GM18873 (cell line): Measurements from ENCODE around the gene TFPI.

ENCODE experiments used
- ATAC-seq: cut with Tn5 transposase; IDR thresholded peaks from one replicate; pipeline ENCODE4 v1.9.1; 2021; ENCODE audit warnings: mild to moderate bottlenecking, moderate library complexity, moderate number of reproducible peaks; ENCODE audit not compliant: unreplicated experiment, low FRiP score

TFPI gene

DNA sequence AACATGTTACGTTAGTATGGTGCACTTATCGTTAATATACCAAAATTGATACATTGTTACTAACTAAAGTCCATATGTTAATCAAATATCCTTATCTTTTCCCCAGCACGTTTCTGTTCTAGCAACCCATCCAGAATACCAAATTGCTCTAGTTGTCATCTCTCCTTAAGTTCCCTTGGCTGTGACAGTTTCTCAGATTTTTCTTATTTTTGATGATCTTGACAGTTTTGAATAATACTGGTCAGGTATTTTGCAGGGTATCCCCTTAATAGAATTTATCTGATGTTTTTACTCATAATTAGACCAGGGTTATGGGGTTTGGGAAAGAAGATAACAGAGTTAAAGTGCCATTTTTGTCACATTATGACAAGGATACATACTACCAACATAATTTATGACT, 47.8 kb downstream of the TFPI start:
- no peak for ATAC-seq

DNA sequence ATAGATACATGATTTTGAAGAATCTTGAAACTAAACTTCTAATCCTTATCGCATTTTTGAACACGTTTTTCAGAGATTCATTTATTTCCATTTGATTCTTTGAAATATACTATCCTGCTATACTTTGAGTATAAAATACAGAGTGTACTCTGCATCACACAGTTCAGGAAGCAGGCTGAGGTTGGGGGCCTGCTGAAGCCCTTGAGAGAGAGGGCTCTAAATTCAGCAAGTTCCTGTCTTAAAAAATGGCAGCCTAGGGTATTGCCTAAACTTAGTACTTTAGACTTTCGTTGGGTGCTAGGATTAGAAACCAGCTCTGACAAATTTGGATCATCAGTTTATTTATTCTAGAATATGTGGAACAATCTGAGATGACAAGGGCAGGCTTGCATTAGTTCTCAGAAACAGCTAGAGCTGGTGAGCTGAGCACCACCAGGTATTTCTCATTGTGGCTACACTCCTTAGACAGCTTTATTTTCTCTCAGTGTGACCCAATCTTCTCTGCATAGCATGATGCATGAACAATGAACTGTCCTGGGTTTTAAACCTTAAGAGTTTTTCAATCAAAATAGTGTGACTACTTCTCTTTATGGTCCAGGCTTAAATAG, 49.1 kb downstream of the TFPI start:
- no peak for ATAC-seq

DNA sequence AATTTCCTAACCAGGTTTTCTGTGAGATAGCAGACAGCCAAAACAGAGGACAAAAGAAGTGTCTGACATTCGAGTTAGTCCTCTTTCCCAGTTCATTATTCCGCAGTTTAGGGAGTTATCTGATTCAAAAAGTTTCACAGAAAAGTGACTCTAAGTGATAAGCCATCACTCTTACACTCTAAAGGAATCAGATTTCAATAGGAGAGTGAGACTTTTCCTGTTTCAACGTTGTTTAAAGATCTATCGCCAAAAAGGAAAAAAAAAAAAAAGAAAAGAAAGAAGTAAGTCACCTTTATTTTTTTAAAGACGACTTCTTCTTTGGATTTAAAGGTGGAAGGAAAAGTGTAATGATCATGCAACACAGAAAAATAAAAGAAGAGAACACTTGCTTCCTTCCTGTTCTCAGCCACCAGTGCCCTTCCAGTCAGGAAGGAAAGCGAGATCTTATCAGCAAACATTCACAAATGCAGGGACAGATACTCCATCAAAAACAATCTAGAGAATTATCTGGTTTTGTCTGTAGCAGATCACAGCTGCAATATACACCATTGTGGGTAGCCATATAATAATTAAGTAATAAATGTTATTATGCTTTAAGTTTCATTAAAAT, 49.8 kb downstream of the TFPI start:
- ATAC-seq, result no peak

DNA sequence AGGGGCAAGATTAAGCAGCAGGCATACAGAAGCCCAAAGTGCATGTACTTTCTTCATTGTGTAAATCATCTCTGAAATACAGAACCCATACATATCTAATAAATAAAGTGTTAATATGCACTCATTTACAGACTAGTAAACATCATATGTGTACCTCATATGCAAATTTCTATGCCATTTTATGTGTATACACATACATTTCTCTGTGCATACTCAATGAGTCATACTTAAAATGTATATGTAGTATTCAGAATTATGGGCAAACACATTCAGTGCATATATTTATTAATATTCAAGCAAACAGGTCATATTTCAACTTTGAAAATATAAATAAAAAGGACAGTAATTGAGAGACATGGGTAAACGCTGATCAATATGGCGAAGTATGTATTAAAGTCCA, 50.5 kb downstream of the TFPI start:
- no peak for ATAC-seq

DNA sequence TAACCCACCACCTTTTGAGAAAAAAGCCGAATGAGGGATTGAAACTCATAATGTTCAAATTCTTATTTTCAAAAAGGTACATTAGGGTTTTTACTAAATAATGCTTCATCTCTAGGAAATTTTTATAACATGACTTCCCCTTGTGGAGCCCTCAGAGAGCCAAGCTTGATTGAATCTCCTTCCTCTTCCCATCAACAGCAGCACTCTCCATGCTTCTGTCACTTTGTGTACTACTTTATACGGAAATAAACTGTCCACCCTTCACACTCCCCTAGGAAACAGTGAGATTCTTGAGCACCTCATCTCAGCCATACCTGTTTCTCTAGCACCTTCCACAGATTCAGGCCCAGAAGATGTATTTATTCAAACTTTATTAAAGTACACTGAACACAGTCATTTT, 51.8 kb downstream of the TFPI start:
- ATAC-seq, result no peak

DNA sequence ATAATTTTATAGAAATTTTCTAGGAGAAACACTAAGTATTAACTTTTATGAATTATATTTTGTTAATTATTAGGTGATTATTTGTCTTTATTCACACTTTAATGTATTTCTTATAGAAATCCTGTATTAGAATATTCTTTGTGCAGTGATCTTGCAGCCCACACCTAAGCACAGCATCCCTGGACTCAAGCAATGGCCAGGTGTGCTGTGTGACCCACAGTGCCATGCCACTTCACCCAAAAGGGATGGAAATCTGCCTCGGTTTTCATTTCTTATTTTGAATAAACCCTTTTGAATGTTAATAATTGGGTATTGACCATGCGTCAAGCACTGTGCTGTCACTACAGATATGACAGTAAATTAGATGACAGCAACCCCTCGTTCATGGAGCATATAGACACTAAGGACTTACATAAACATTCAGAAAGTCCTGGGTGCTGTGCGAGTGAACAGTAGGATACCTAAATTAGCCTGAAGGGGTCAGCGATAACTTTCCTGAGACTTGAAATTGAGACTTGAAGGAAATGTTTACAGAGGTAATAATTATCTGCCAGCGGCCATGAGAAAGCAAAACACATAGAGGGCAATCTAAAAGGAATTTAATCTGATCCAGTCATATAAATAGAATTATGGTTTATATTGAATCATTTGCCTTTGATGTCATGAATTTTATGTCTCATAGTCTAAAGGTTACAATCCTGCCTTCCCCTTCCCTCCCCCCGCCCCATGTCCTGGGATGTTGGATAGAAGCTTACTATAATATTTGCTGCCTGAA, 53.5 kb downstream of the TFPI start:
- no peak for ATAC-seq

DNA sequence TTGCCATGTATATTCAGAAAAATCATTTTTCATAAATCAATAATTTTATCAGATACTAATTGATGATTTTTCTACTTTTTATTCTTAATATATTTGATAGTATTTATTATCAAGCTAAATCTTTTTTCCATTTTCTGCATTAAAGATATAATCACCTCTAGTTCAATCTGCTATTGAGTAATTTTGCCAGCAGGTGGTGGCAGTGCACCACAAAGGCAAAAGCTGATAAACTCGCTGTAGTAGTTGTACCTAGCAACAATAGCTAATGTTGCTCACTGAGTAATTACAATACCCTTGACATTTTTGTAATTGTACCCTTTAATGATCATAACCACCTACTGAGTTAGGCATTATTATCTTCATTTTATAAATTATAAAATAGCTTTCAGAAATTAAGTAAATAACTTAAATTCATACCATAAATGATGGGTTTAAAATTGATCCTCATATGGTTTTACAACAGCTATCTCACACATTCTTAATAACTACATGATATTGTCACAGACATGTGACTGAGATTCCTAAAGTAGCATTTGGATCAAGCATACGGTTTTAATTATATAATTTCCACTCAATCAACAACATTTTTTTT, 54.2 kb downstream of the TFPI start:
- peak; percentile 86 for ATAC-seq

DNA sequence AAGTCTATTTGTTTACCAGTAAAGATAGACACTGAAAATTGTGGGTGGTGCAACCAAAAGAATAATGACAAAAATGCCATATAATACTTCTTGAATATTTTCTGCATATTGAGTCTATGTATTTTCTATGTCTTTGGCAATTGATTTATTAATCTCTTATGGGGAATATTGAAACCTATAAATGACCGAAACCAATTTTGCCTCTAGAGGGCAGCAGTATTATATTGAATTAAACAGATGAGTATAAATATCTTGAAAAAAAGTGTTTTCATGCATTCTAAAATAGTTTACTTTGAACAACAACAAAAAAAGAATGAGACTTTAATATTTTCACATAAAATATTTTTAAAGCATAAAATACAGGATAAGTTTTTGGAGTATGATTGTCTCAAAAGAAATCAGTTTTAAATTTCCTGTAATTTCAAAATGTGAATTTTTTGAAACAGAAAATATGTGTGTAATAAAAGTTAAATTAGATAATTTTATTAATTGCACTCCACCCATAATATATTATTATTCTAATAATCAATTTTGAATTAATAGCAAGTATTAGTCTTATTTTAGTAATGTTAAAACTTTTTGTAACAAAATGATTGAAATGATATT, 56.3 kb downstream of the TFPI start:
- ATAC-seq, result no peak

DNA sequence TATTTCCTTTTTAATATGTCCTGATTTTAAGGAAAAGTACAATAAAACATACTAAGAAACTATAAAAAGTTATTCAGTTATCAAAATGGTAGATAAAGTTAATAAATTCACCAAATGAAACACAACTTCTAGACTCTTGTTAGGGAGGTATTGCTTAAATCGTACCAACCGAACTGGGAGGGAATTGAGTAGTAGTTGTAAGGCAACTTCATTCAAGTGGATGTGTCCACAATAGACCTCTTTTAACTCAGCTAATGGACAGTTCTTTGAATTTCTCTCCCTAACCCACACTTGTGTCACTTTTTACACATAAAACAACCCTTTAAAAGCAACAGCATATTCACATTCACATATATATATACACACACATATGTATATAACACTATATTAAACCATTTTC, 57.1 kb downstream of the TFPI start:
- no peak for ATAC-seq

DNA sequence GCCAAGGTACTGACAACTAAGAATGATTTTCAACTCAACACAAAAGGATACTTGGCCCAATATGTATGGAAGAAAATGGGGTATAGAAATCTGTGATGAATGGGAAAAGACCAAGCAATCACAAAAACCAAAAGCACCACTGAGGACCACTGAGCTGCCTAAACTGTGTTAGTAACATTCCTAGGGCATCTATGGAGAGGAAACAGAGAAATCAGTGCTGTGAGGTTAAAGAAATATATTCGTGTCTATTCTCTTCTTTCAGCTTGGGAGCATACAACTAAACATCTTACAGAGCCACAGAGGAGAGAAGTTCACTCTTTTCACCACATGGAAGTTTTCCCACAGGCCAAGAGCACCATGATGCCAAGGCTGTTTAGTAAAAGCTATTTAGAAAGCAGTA, 58.9 kb downstream of the TFPI start:
- ATAC-seq, result no peak

DNA sequence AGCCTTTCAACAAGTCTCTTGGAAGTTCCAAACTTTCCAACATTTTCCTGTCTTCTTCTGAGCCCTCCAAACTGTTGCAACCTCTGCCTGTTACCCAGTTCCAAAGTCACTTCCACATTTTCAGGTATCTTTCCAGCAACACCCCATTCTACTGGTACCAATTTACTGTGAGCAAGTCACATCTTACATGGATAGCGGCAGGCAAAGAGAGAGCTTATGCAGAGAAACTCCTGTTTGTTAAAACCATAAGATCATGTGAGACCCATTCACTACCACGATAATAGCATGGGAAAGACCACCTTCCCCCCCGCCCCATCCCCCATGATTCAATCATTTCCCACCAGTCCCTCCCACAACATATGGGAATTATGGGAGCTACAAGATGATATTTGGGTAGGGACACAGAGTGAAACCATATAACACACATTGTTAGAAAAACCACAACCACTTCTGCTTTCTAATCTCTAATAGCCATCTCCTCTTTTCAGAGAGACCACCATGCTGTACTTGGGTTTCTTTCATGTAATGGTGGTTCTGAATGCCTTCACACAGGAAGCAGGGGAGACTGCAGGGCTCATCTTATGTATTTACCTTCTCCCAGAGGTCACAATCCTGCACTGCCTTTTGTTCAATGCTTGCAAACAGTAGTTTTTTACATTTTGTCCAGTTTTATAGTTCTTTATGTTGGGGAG, 60.2 kb downstream of the TFPI start:
- ATAC-seq, result no peak

DNA sequence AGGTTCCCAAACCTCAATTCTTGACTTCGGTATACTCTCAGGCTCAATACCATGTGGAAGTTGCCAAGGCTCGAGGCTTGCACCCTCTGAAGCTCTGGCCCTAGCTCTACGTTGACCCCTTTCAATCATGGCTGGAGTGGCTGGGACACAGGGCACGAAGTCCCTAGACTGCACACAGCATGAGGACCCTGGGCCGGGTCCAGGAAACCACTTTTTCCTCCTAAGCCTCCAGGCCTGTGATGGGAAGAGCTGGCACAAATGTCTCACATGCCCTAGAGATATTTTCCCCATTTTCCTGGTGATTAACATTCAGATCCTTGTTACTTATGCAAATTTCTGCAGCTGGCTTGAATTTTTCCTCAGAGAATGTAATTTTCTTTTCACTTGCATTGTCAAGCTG, 61.1 kb downstream of the TFPI start:
- ATAC-seq, result no peak

DNA sequence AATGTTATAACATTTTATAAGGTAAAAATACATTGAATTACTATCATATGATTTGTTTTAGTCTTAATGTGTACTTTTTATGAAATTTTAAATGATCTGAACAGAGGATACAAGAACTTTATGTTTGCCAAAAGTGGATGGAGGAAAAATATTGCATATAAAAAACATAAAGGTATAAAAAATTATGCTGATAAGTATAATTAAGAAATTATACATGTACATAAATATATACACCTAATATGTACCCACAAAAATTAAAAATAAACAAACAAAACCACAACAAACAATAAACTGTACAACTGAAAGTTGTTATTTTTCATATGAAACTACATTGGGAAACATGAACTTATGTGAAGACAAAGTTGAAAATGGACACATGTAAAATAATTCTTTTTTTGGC, 68.0 kb downstream of the TFPI start:
- ATAC-seq, result no peak

DNA sequence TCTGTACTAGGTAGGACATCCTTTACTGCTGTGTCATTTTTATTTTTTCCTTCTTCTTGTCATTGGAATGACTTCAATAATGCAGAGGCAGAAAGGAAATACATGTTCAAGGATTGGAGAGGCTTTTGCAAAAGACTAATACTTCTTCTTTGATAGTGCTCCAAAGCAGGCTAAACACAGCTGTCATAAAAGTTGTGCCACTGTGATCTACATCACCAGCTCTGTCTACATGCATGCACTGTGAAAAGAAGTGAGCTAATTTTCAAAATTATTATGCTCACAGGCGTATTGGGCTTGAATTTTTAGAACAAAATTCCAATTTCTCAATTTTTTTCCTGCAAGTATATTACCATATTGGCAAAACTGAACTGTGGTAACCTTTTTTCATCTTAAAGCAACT, 68.7 kb downstream of the TFPI start:
- ATAC-seq, result no peak

DNA sequence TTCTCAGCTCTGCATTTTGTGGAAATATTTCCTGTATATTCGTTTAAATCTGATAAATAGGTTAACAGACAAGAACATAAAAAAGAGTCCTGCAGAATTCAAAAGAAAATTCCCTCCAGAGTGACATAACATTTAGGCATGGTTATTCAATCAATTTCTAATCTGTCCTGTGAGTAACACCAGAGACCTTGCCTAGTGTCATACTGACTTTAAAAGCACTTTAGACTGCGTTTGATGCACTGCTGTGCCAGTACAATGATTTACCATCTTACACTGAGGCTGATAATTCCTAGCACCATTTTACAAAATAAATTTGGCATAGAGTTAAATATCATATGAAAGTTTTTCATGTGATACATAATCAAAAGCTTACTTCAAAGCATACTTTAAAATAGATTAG, 70.7 kb downstream of the TFPI start:
- no peak for ATAC-seq

DNA sequence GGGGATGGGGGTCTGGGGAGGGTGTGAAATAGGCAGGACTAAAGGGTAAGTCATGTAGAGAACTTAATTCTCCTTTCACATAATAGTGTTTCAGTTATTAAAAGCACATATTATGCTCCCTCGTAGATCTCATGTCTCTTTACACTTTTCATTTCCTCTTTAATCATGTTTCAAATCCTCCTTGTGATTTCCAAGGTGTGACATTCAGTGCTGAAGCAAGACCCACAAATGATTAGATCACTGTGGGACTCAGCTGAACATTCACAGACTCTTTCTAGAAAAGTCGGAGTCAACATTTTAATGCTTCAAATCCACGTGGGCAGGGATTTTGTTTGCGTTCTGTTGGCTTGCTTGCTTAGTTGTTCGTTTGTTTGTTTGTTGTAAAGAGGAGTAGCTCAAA, 71.4 kb downstream of the TFPI start:
- ATAC-seq, result no peak

DNA sequence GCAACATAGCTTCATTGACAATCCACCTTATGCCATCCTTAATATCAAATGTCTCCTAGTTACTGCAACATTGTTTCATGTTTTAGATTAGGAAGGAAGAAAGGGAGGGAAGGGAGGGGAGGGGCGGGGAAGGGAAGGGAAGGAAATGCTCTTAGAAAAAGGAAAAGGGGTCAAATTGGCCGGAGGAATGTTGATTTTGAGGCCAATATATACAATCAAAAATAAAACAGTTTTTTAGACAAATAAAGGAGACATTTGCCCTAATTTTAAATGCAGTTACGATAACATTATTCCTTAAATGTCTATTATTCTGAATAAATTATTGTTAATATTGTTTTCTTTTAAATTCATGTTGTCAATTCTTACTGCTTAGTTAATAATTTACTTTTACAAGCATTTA, 72.7 kb downstream of the TFPI start:
- no peak for ATAC-seq

DNA sequence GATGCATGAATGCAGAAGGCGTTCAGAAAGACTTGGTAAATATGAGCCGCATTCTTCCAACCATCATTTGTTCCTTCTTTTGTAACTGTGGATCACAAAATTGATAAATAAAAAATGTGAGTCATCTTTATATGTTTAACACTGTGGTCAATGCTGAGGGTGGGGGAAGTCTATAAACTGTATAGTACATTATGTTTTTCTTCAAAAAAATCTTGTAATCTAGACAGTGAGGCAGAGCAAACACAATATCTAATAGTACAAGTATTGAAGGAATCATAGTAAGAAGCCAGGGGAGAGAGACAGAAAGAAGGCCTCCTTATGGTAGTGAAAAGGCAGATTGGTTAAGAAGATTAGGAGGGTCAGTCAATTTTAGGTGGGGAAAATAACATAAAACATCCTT, 75.5 kb downstream of the TFPI start:
- no peak for ATAC-seq

DNA sequence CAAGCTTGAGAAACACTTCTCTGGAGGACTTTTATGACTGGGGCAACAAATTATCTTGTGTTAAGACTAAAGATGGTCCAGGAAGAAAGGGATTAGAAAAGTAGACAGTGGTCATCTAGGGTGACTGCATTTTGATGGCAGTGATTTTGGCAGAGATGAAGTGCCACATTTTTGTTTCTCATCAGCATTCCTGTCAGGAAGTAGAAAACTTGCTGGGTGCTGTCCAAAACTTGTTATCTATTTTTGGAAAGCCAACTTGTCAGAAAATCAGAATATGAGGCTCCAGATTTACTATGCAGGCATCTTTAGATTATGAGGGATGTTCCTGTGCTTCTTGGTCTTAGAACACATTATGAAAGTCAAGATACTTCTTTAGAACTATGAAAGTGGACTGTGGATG, 77.2 kb downstream of the TFPI start:
- no peak for ATAC-seq

DNA sequence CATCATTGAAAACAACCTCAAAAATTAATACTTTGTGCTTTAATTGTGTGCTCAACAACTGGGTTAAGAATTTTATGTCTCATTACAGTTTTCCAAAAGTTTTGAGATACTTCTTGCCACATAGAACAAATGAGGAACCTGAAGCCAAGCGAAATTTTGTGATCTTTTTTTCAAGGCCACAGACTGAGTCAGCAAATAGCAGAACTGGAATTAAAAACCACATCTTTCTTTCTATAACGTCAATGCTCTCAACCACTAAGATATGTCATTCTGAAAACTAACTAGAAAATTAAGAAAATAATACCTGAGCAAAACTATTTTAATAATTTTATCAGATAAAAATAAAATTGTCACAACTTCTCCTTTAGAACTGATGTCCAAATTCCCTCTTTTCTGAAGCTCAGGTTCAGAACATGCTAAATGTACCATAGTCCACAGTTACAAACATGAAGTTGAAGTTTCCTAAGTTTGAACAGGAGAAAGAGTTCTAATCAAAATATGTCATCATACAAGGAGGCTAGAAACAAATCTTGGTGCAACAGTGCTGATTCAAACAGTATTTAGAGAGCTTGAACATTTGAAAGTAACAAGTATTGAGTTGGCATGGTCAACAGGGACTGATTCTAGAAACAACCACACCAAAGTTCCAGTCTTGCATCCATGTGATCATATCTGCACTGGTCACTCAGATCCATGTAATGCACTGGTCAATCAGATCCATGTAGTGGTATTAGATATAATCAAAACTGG, 78.6 kb downstream of the TFPI start:
- ATAC-seq, result peak; percentile 51
